Measurements from ENCODE around the gene CNKSR2. TPM values are rescaled to one million over a fixed set of nuclear protein-coding genes. Genes with fewer than 3 reads are reported as not detected.

The CNKSR2 gene
- not detected in 2 replicates for total RNA-seq (2014; rRNA removed; shearing (Covaris generic))

GRCh38 chrX:21374163-21374993 lies at the start of gene CNKSR2:
Gene CNKSR2 (plus strand): TSS chrX:21374418. CDS start chrX:21374898, 480 bp downstream.
- DNase-seq (ENCODE audit: low spot score), result peak; percentile 67
- in situ Hi-C loops (cut with HindIII; ENCODE audit: low sequenced_read_pairs), result no loop called here

DNA sequence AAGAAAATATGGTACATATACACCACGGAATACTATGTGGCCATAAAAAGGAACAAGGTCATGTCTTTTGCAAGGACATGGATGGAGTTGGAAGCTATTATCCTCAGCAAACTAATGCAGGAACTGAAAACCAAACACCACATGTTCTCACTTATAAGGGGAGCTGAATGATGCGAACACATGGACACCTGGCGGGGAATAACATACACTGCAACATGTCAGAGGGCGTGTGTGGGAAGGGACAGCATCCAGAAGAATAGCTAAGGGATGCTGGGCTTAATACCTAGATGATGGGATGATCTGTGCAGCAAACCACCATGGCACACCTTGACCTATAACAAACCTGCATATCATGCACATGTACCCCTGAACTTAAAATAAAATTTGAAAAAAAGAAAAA lies 19.5 kb upstream of the CNKSR2 start:
- no peak for DNase-seq (ENCODE audit: low spot score)
- in situ Hi-C loops (cut with HindIII; ENCODE audit: low sequenced_read_pairs), result no loop called here

DNA sequence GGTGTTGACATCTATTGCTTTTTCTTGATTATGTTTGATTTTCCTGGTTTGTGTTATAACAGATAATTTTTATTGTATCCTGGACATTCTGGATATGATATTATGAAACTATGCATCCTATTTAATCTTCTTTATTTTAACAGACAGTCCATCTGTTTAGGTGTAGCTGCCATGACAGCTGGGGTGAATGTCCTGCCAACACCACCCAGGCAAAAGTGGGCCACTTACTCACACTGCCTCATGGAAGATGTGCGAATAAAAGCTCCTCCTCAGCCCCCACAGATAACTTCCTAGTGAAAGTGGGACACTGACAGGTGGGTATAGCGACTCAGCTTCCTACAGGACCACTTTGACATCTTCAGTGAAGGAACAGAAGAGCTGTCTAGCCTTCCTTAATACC lies 18.4 kb upstream of the CNKSR2 start:
- in situ Hi-C loops (cut with HindIII; ENCODE audit: low sequenced_read_pairs), result no loop called here
- DNase-seq (ENCODE audit: low spot score), result peak; percentile 84

DNA sequence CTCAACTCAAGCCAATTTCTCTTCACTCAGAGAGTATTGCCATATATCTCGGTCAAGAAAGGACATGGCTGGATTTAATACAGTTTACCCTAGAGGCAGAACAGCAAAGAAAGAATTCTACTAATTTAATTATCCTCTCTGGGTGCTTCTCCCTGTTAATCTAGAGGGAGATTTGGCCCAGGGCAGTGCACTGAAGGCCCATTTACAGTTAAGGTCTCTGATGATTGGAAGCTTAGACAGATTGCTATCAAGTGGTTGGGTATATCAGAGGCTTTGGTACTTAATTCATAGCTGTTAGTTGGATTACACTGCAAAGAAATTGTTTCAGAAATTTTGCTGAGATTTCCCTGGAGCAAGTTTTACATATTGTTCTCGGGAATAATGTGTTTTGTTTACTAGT lies 4.6 kb upstream of the CNKSR2 start:
- in situ Hi-C loops (cut with HindIII; ENCODE audit: low sequenced_read_pairs), result no loop called here
- peak; percentile 8 for DNase-seq (ENCODE audit: low spot score)

DNA sequence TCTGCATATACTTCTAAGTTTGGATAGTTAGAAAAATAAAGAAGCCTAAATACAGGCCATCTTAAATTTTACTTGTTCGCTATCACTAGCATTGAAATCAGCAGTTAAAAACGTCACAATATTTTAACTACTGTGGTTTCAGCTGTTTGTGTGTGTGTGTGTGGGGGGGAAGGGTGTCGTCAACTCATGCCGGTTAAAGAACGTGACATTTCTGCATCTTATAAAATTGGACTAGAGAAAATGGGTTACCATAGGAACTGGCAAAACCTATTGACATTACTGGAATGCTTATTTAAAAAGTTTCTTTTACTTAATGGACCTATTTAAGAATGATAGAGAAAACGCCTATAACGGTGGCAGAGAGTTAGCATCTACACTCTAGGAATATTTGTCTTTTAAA lies 1.2 kb upstream of the CNKSR2 start:
- in situ Hi-C loops (cut with HindIII; ENCODE audit: low sequenced_read_pairs), result no loop called here
- DNase-seq (ENCODE audit: low spot score), result peak; percentile 31

DNA sequence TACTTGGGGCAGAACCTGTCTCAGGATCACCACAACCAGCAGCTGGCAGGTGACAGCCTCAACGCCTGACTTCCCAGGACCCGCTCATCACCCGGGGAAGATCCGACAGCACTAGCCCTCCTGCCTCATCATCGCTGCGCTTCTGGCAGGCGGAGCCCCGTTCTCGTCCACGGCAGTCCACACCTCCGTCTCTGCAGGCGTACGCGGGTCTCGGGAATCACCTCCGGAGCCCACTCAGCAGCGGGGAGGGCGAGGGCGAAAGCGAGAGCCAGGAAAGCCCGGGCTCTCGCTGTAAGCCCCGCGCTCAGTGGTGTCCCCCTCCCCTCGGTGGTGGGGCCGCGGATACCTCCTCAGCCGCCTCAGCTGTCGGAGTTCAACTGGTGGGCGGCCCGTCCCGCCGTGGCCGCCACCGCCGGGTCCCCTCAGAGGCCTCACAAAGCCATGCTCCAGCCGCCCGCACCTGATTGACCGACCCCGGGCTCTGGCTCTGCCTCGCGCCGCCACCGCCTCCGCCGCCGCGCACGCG lies 518 bp upstream of the CNKSR2 start:
- peak; percentile 63 for DNase-seq (ENCODE audit: low spot score)
- in situ Hi-C loops (cut with HindIII; ENCODE audit: low sequenced_read_pairs), result no loop called here

DNA sequence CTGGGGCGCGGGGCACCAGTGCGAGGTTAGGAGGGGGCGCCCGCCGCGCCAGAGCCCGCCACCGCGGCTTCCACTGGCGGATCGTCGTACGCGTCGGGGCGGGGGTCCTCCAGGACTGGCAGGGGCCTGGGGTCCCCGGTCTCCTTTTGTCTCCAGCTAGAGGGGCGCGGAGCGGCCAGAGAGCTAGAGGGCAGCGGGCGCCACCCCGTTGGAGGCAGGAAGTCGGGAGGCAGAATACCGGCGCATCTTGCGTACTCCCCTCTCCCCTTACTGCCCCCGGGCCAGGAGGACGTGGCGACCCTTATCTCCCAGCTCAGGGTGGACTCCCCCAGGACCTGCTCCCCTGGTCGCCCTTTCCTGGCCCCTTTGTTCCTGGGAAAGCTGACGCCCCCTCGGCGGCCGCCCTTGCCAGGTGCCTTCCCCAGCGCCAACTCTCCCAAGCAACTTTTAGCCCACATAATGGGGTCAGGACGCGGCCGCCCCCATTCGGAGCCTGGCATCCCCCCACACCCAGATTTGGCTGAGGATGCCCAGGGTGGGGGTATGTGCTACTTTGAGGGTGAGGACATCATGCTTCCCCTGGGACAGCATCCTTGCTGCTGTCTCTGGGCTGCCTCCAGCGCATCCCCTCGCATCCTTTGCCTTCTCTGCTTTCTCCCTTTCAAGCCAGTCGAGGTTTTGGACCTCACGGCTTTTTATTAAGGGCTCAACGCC lies 933 bp downstream of the CNKSR2 start:
- DNase-seq (ENCODE audit: low spot score), result no peak
- in situ Hi-C loops (cut with HindIII; ENCODE audit: low sequenced_read_pairs), result no loop called here

DNA sequence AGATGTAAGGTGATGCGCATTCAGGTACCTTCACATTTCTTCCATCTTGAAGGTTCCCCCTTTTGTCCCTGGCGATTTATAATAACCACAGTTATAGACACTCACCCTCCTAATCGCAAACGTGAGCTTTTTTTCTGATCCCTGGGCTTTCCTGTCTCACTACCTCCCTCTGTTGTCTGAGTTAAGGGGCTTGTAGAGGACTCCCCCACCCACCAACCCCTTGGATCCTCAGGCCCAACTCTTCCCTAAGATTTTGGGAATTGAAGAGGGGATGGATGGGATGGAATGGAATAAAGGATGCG lies 1.4 kb downstream of the CNKSR2 start:
- in situ Hi-C loops (cut with HindIII; ENCODE audit: low sequenced_read_pairs), result no loop called here
- DNase-seq (ENCODE audit: low spot score), result peak; percentile 56

DNA sequence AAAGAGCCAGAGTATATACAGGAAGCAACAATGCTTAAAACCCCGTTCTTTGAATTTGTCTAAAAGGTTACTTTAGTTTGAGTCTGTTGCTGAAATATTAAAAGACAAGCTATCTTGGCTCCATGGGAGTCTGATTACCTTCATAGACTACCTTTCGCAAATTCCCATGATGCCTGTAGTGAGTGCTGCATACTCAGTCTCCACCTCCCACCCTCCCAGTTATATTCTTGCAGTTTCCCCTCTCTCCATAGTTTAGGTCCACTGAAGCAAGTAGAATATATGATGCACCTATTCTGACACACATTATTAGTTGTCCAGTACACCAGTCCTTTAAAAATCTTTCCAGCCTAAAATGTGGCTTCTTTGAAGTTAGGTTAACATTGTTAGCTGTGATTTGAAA lies 2.4 kb downstream of the CNKSR2 start:
- in situ Hi-C loops (cut with HindIII; ENCODE audit: low sequenced_read_pairs), result no loop called here
- DNase-seq (ENCODE audit: low spot score), result peak; percentile 72

DNA sequence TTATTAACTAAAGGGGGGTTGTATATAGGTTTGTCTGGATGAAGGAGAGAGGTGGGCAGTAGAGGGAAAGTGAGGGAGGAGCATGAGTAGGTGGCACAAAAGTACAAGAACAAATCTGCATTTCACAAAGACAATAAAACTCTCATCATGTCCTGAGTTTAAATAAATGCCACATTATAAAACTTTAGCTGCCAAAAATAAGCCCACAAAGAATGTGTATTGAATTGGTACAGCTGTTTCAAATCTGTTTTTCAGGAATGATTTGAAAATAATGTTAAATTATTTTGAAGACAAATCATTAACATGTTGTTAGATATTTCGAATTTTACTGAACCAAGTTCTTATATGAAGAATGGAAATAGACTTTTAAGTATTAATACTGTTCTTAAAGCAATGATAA lies 5.8 kb downstream of the CNKSR2 start:
- in situ Hi-C loops (cut with HindIII; ENCODE audit: low sequenced_read_pairs), result no loop called here

DNA sequence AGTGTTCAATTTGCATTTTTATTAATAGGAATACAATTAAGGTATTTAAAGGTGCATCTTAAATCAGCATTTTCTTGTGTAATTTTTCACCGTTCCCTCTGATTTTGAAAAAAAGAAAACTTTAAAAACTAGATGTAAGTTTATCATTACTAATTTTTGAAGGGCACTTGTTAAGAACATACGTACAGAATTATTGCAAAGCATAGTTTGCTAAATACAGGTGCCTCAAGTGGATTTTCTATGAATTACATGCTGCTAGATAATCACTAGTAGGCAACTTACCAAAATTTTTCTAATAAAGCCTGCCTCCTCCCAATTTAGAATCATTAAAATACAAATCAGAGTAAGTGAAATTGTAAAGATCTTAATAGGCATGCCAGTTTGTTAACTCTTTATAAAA lies 8.5 kb downstream of the CNKSR2 start:
- peak; percentile 52 for DNase-seq (ENCODE audit: low spot score)
- in situ Hi-C loops (cut with HindIII; ENCODE audit: low sequenced_read_pairs), result no loop called here

More for the DNA sequence above, 5.8 kb downstream of the CNKSR2 start:
- peak; percentile 6 for DNase-seq (ENCODE audit: low spot score)

GRCh38 chrX:21383546-21383945 lies 9.3 kb downstream of the CNKSR2 start:
- in situ Hi-C loops (cut with HindIII; ENCODE audit: low sequenced_read_pairs), result no loop called here
- DNase-seq (ENCODE audit: low spot score), result no peak

GRCh38 chrX:21384178-21384577 lies 10.0 kb downstream of the CNKSR2 start:
- in situ Hi-C loops (cut with HindIII; ENCODE audit: low sequenced_read_pairs), result no loop called here
- DNase-seq (ENCODE audit: low spot score), result peak; percentile 18

DNA sequence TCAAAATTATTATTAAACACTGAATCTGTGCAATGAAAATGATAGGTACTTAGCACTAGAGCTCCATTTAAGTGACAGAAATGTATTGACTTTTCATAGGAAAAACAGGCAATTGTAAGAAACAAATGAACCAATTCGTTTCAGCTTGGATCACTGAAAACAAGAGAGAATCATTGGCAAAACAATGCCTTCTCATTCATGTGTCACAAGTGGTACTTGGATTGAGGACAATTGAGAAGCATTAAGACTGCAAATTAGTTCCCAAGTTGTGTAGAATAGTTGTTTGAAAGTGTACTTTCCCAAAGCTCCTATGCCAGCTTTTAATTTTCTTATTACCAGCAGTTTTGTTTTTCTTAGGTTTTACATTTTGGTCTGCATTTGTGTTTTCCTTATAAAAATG lies 20.6 kb downstream of the CNKSR2 start:
- in situ Hi-C loops (cut with HindIII; ENCODE audit: low sequenced_read_pairs), result no loop called here

GRCh38 chrX:21398426-21398825 lies 24.2 kb downstream of the CNKSR2 start:
- no peak for DNase-seq (ENCODE audit: low spot score)
- in situ Hi-C loops (cut with HindIII; ENCODE audit: low sequenced_read_pairs), result no loop called here

More for the DNA sequence above, 20.6 kb downstream of the CNKSR2 start:
- DNase-seq (ENCODE audit: low spot score), result peak; percentile 12

DNA sequence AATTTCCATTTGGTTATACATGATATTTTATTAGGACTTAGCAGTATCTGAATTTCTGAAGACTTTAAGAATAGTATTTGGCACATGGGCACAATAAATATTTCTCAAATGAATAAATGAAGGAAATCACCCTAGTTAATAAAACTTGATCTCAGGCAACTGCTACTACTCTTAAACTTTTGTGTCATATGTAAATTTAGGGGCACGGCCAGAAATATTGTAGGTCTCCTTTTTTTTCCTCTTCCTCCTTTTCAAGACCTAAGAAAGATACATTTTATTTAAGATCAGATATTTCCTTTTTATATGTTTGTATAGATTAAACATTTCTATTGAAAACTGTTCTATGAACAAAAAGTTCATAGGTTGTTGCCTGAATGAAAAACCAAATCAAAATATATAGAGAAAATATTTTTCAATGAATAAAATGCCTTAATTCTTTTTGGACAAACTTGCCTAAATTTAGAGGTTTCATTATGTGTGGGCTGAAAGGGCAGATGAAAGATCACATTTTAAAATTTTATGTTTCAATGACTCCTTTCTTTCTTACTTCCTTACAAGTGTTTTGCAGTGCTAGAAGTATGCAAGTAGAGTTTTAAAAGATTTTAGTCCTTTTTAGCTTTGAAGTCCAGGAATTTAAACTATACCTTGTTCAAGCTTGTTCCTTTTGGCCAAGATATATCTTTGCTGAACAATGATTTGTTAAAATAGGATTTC lies 26.3 kb downstream of the CNKSR2 start:
- no peak for DNase-seq (ENCODE audit: low spot score)
- in situ Hi-C loops (cut with HindIII; ENCODE audit: low sequenced_read_pairs), result no loop called here

- DNase-seq (ENCODE audit: low spot score), result no peak
- in situ Hi-C loops (cut with HindIII; ENCODE audit: low sequenced_read_pairs), result no loop called here
Measured at GRCh38 chrX:21408307-21408706, 34.1 kb downstream of the CNKSR2 start.

DNA sequence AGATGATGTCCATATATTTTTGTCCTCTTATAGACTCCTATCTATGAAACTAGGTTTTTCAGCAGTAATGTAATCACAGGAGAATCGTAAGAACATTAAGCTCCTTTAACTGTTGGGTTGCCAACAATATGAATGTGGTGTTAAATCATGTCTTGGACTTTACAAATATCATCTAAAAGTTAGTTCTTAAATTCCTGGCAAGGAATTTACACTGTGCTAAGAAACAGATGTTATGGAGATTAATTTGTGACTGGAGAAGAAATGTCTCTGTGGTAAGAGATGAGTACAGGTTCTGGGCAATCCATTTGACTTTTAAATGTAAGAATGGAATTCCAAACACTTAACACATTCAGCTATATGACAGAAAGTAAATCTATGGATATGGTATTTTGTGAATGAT lies 34.6 kb downstream of the CNKSR2 start:
- DNase-seq (ENCODE audit: low spot score), result no peak
- in situ Hi-C loops (cut with HindIII; ENCODE audit: low sequenced_read_pairs), result no loop called here

- in situ Hi-C loops (cut with HindIII; ENCODE audit: low sequenced_read_pairs), result no loop called here
- DNase-seq (ENCODE audit: low spot score), result no peak
Measured at GRCh38 chrX:21412029-21412428, 37.8 kb downstream of the CNKSR2 start.

DNA sequence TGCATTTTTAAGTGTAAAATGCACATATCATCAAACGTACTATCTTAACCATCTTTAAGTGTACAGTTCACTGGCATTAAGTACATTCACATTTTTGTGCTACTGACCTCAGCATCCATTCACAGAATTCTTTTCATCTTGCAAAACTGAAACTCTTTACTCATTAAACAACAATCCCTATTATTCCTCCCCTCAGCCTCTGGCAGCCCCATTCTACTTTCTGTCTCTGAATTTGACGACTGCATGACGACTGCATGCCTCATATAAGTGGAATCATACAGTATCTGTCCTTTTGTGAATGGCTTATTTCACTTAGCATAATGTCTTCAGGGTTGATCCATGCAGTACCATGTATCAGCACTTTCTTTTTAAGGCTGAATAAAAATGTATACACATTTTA lies 38.7 kb downstream of the CNKSR2 start:
- in situ Hi-C loops (cut with HindIII; ENCODE audit: low sequenced_read_pairs), result no loop called here
- no peak for DNase-seq (ENCODE audit: low spot score)

All from G401 (cell line).